GM10847 (cell line): Measurements from ENCODE around the gene OR52N2.

Experiments used
- POLR2A ChIP-seq: IDR thresholded peaks from 2 replicates; pipeline ENCODE4 v1.6.1; 2011; ENCODE audit not compliant: insufficient read length; ENCODE audit errors: extremely low read depth

The OR52N2 gene

GRCh38 chr11:5846701-5847100 lies 38.0 kb downstream of the OR52N2 start:
- no peak for TF ChIP-seq POLR2A

- TF ChIP-seq POLR2A: no peak
Measured at GRCh38 chr11:5847711-5848110, 39.0 kb downstream of the OR52N2 start.

- no peak for TF ChIP-seq POLR2A
Measured at GRCh38 chr11:5851002-5851401, 42.3 kb downstream of the OR52N2 start.

GRCh38 chr11:5857590-5857989 lies 48.9 kb downstream of the OR52N2 start, which contains the start of gene OR52E8:
Gene OR52E8, minus strand, starts transcription at chr11:5857690. Its CDS starts 0 bp downstream, at chr11:5857690.
- TF ChIP-seq POLR2A: no peak

GRCh38 chr11:5865826-5866225 lies 57.1 kb downstream of the OR52N2 start:
- no peak for TF ChIP-seq POLR2A
